Astrocyte (in vitro differentiated cells and primary cell): ENCODE measurements around the gene RASGRP1. TPM values are rescaled to one million over a fixed set of nuclear protein-coding genes. Genes with fewer than 3 reads are reported as not detected.

Experiments
- DNase-seq: peaks from one replicate; pipeline ENCODE4 v3.0.0-alpha.2; 2010; ENCODE audit warnings: low read depth
- FAIRE-seq: peaks from 2 replicates; lab custom pipeline; 2011; peaks lifted over from hg19 to GRCh38; lab: Jason Lieb, UNC
- H2AFZ ChIP-seq: 2 replicates; pipeline ENCODE4 v1.6.0; 2012; ENCODE audit warnings: low read depth, low read length, inconsistent platforms
- H3K27ac ChIP-seq: 2 replicates; pipeline ENCODE4 v1.5.1; 2011; ENCODE audit warnings: low read depth, low read length, inconsistent platforms
- H3K27me3 ChIP-seq: 2 replicates; pipeline ENCODE4 v1.6.0; 2011; ENCODE audit warnings: low read length, inconsistent platforms; ENCODE audit not compliant: insufficient read depth
- H3K36me3 ChIP-seq: 2 replicates; pipeline ENCODE4 v1.5.1; 2011; ENCODE audit warnings: low read length, inconsistent platforms; ENCODE audit not compliant: insufficient read depth
- H3K4me1 ChIP-seq: 2 replicates; pipeline ENCODE4 v1.5.1; 2011; ENCODE audit warnings: low read length, inconsistent platforms; ENCODE audit not compliant: insufficient read depth
- H3K4me2 ChIP-seq: 2 replicates; pipeline ENCODE4 v1.6.0; 2012; ENCODE audit warnings: low read length, inconsistent platforms
- H3K4me3 ChIP-seq: 2 replicates; pipeline ENCODE4 v1.5.1; 2011; ENCODE audit warnings: low read depth, mild to moderate bottlenecking, low read length, inconsistent platforms; ENCODE audit not compliant: insufficient read depth
- H3K79me2 ChIP-seq: 2 replicates; pipeline ENCODE4 v1.6.0; 2012; ENCODE audit warnings: mild to moderate bottlenecking, low read length, inconsistent platforms; ENCODE audit not compliant: insufficient read depth
- H3K9ac ChIP-seq: 2 replicates; pipeline ENCODE4 v1.6.0; 2012; ENCODE audit warnings: mild to moderate bottlenecking, low read length, inconsistent platforms
- H3K9me3 ChIP-seq: 2 replicates; pipeline ENCODE4 v1.5.1; 2012; ENCODE audit warnings: low read depth, mild to moderate bottlenecking, low read length, inconsistent platforms; ENCODE audit not compliant: insufficient read depth
- H4K20me1 ChIP-seq: 2 replicates; pipeline ENCODE4 v1.6.0; 2012; ENCODE audit warnings: low read length, inconsistent platforms; ENCODE audit not compliant: insufficient read depth
- H3K27ac Mint-ChIP-seq: one replicate; pipeline ENCODE4 v1.8.0; 2021; ENCODE audit warnings: mild to moderate bottlenecking, mixed read lengths; ENCODE audit not compliant: unreplicated experiment
- H3K27me3 Mint-ChIP-seq: one replicate; pipeline ENCODE4 v1.8.0; 2021; ENCODE audit warnings: low read depth, mixed read lengths; ENCODE audit not compliant: unreplicated experiment
- H3K36me3 Mint-ChIP-seq: one replicate; pipeline ENCODE4 v1.8.0; 2021; ENCODE audit warnings: low read depth, mixed read lengths; ENCODE audit not compliant: unreplicated experiment
- H3K4me1 Mint-ChIP-seq: one replicate; pipeline ENCODE4 v1.8.0; 2021; ENCODE audit warnings: low read depth, mixed read lengths; ENCODE audit not compliant: unreplicated experiment
- H3K4me3 Mint-ChIP-seq: one replicate; pipeline ENCODE4 v1.8.0; 2021; ENCODE audit warnings: mild to moderate bottlenecking, moderate library complexity, mixed read lengths; ENCODE audit not compliant: unreplicated experiment
- H3K9me3 Mint-ChIP-seq: one replicate; pipeline ENCODE4 v1.8.0; 2021; ENCODE audit warnings: mild to moderate bottlenecking, mixed read lengths; ENCODE audit not compliant: unreplicated experiment
- CTCF ChIP-seq: IDR thresholded peaks from 2 replicates; pipeline ENCODE4 v1.5.1; 2011; ENCODE audit warnings: low read depth, mild to moderate bottlenecking, inconsistent platforms, low read length, moderate library complexity; ENCODE audit not compliant: insufficient read depth
- EZH2 ChIP-seq: IDR thresholded peaks from 2 replicates; pipeline ENCODE4 v1.6.1; 2012; ENCODE audit warnings: mild to moderate bottlenecking, low read length, inconsistent platforms; ENCODE audit not compliant: insufficient read depth
- total RNA-seq: library from RNA; stranded (reverse); gene quantifications from 2 replicates; pipeline ENCODE4 v1.2.1, GENCODE V29; 2021

Gene RASGRP1
- total RNA-seq, 1 donor from 2014 or later = 1.4 TPM

- Histone ChIP-seq H3K9me3 (no peaks in the 10 kb centered on the region), H3K9ac (no peak overlapping the region), H3K27me3 (peaks cover 13% of the 10 kb centered on the region), H3K4me1 (no peaks in the 10 kb centered on the region), H2AFZ (no peak overlapping the region), H3K4me2 (no peak overlapping the region), H4K20me1 (no peaks in the 10 kb centered on the region), H3K79me2 (no peaks in the 10 kb centered on the region), H3K4me3 (no peak overlapping the region), H3K27ac (no peak overlapping the region), H3K36me3 (no peaks in the 10 kb centered on the region)
- Mint-ChIP-seq H3K9me3 (no peaks in the 10 kb centered on the region), H3K4me3 (no peak overlapping the region), H3K27me3 (peaks cover 2% of the 10 kb centered on the region), H3K4me1 (no peaks in the 10 kb centered on the region), H3K36me3 (no peaks in the 10 kb centered on the region), H3K27ac (no peak overlapping the region)
- TF ChIP-seq CTCF = no peak
- TF ChIP-seq EZH2 = no peak
- FAIRE-seq = no peak
- DNase-seq = no peak
These were observed 39.1 kb upstream of the RASGRP1 start for GRCh38 chr15:38603672-38604071.

- no peak for DNase-seq
- H3K4me1 Mint-ChIP-seq = no peaks in the 10 kb centered on the region
- no peak overlapping the region for H3K4me3 Mint-ChIP-seq
- Histone ChIP-seq H3K4me3 (no peak overlapping the region), H3K9ac (no peak overlapping the region), H4K20me1 (no peaks in the 10 kb centered on the region), H3K27me3 (peaks cover 9% of the 10 kb centered on the region), H3K4me1 (no peaks in the 10 kb centered on the region), H2AFZ (no peak overlapping the region), H3K27ac (no peak overlapping the region), H3K36me3 (no peaks in the 10 kb centered on the region), H3K79me2 (no peaks in the 10 kb centered on the region), H3K9me3 (no peaks in the 10 kb centered on the region), H3K4me2 (no peak overlapping the region)
- no peak for FAIRE-seq
- TF ChIP-seq EZH2 (no peak), CTCF (no peak)
- no peaks in the 10 kb centered on the region for H3K36me3 Mint-ChIP-seq
- peaks cover 6% of the 10 kb centered on the region for H3K27me3 Mint-ChIP-seq
- H3K27ac Mint-ChIP-seq = no peak overlapping the region
- H3K9me3 Mint-ChIP-seq = no peaks in the 10 kb centered on the region
These were observed 38.5 kb upstream of the RASGRP1 start for GRCh38 chr15:38602910-38603670.

- FAIRE-seq (no peak), DNase-seq (no peak)
- no peak overlapping the region for H3K27ac ChIP-seq
- Mint-ChIP-seq H3K4me3 (no peak overlapping the region), H3K4me1 (no peaks in the 10 kb centered on the region), H3K27ac (no peak overlapping the region), H3K36me3 (no peaks in the 10 kb centered on the region), H3K9me3 (peaks cover 4% of the 10 kb centered on the region), H3K27me3 (peaks cover 12% of the 10 kb centered on the region)
- no peak overlapping the region for H3K4me2 ChIP-seq
- no peaks in the 10 kb centered on the region for H3K79me2 ChIP-seq
- no peaks in the 10 kb centered on the region for H4K20me1 ChIP-seq
- H3K9ac ChIP-seq = no peak overlapping the region
- TF ChIP-seq EZH2 = no peak
- TF ChIP-seq CTCF = no peak
- H3K27me3 ChIP-seq = peaks cover 10% of the 10 kb centered on the region
- H3K36me3 ChIP-seq = no peaks in the 10 kb centered on the region
- H2AFZ ChIP-seq = no peak overlapping the region
- H3K4me3 ChIP-seq = no peak overlapping the region
- no peaks in the 10 kb centered on the region for H3K4me1 ChIP-seq
- no peaks in the 10 kb centered on the region for H3K9me3 ChIP-seq
These were observed 35.6 kb upstream of the RASGRP1 start for GRCh38 chr15:38600236-38600635.
